ENCODE data around the gene TATDN3. TPM values are rescaled to one million over a fixed set of nuclear protein-coding genes. Genes with fewer than 3 reads are reported as not detected.

The TATDN3 gene
- total and polyA plus RNA-seq, 2 of the 8 experiments (the other 6 are each of a cell fraction or from before 2014, with no cell fraction given), result 6.9 to 19.4 TPM

DNA sequence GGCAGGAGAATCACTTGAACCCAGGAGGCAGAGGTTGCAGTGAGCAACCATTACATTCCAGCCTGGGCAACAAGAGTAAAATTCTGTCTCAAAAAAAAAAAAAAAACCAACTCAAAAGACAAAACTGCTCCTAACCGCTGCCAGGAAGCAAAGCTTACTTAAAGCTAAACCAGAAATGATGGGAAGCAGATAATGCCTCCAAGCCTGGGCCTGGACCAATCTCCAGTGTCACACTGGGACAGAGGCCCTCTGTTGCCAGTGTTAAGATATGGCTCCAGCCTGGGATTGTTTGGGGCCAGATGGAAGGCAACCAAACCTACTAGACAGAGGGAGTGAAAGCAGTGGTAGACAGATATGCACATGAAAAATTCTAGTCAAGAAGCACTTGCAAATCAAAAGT is 37.0 kb upstream of the TATDN3 start (continued):
- TF ChIP-seq, protein P1, sequence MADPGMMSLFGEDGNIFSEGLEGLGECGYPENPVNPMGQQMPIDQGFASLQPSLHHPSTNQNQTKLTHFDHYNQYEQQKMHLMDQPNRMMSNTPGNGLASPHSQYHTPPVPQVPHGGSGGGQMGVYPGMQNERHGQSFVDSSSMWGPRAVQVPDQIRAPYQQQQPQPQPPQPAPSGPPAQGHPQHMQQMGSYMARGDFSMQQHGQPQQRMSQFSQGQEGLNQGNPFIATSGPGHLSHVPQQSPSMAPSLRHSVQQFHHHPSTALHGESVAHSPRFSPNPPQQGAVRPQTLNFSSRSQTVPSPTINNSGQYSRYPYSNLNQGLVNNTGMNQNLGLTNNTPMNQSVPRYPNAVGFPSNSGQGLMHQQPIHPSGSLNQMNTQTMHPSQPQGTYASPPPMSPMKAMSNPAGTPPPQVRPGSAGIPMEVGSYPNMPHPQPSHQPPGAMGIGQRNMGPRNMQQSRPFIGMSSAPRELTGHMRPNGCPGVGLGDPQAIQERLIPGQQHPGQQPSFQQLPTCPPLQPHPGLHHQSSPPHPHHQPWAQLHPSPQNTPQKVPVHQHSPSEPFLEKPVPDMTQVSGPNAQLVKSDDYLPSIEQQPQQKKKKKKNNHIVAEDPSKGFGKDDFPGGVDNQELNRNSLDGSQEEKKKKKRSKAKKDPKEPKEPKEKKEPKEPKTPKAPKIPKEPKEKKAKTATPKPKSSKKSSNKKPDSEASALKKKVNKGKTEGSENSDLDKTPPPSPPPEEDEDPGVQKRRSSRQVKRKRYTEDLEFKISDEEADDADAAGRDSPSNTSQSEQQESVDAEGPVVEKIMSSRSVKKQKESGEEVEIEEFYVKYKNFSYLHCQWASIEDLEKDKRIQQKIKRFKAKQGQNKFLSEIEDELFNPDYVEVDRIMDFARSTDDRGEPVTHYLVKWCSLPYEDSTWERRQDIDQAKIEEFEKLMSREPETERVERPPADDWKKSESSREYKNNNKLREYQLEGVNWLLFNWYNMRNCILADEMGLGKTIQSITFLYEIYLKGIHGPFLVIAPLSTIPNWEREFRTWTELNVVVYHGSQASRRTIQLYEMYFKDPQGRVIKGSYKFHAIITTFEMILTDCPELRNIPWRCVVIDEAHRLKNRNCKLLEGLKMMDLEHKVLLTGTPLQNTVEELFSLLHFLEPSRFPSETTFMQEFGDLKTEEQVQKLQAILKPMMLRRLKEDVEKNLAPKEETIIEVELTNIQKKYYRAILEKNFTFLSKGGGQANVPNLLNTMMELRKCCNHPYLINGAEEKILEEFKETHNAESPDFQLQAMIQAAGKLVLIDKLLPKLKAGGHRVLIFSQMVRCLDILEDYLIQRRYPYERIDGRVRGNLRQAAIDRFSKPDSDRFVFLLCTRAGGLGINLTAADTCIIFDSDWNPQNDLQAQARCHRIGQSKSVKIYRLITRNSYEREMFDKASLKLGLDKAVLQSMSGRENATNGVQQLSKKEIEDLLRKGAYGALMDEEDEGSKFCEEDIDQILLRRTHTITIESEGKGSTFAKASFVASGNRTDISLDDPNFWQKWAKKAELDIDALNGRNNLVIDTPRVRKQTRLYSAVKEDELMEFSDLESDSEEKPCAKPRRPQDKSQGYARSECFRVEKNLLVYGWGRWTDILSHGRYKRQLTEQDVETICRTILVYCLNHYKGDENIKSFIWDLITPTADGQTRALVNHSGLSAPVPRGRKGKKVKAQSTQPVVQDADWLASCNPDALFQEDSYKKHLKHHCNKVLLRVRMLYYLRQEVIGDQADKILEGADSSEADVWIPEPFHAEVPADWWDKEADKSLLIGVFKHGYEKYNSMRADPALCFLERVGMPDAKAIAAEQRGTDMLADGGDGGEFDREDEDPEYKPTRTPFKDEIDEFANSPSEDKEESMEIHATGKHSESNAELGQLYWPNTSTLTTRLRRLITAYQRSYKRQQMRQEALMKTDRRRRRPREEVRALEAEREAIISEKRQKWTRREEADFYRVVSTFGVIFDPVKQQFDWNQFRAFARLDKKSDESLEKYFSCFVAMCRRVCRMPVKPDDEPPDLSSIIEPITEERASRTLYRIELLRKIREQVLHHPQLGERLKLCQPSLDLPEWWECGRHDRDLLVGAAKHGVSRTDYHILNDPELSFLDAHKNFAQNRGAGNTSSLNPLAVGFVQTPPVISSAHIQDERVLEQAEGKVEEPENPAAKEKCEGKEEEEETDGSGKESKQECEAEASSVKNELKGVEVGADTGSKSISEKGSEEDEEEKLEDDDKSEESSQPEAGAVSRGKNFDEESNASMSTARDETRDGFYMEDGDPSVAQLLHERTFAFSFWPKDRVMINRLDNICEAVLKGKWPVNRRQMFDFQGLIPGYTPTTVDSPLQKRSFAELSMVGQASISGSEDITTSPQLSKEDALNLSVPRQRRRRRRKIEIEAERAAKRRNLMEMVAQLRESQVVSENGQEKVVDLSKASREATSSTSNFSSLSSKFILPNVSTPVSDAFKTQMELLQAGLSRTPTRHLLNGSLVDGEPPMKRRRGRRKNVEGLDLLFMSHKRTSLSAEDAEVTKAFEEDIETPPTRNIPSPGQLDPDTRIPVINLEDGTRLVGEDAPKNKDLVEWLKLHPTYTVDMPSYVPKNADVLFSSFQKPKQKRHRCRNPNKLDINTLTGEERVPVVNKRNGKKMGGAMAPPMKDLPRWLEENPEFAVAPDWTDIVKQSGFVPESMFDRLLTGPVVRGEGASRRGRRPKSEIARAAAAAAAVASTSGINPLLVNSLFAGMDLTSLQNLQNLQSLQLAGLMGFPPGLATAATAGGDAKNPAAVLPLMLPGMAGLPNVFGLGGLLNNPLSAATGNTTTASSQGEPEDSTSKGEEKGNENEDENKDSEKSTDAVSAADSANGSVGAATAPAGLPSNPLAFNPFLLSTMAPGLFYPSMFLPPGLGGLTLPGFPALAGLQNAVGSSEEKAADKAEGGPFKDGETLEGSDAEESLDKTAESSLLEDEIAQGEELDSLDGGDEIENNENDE (IDR thresholded peaks at IDR 0.05; ENCODE audit: insufficient replicate concordance, low read length), result no peak
- no peak for TF ChIP-seq TAF7 (optimal IDR thresholded peaks at IDR 0.05; ENCODE audit: borderline replicate concordance, low read depth, low read length)
- no peak for TF ChIP-seq CTBP2 (IDR thresholded peaks at IDR 0.05; ENCODE audit: borderline replicate concordance, insufficient read depth, insufficient read length, low read length)
- no peak for TF ChIP-seq JUND (IDR thresholded peaks at IDR 0.05; ENCODE audit: low read length)
- TF ChIP-seq HDAC6 (IDR thresholded peaks at IDR 0.05; ENCODE audit: low read depth, low read length), result no peak
- TF ChIP-seq ASH2L (IDR thresholded peaks at IDR 0.05; ENCODE audit: low read length), result no peak
